Measurements from ENCODE around the gene TNFRSF1B.

DNA sequence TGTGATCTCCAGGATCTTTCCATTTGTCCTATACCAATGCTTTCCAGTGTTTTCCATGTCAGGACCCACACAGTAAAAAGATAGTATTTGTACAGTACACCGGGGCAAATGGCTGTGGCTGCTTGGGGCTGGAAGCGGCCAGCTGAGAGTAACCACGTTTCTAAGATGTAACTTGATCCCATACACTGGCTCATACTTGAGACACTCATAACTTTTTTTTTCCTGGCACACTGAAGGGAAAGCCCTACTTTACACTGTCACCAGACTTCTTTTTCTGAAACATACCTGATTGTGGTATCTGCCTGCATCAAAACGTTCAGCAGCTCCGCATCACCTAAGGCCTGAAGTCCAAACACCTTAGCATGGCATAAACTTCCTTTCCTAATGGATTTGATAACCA is 84.7 kb downstream of the TNFRSF1B start:
- no peak for TF ChIP-seq POLR2A (IDR thresholded peaks at IDR 0.05)
- TF ChIP-seq, protein P1, sequence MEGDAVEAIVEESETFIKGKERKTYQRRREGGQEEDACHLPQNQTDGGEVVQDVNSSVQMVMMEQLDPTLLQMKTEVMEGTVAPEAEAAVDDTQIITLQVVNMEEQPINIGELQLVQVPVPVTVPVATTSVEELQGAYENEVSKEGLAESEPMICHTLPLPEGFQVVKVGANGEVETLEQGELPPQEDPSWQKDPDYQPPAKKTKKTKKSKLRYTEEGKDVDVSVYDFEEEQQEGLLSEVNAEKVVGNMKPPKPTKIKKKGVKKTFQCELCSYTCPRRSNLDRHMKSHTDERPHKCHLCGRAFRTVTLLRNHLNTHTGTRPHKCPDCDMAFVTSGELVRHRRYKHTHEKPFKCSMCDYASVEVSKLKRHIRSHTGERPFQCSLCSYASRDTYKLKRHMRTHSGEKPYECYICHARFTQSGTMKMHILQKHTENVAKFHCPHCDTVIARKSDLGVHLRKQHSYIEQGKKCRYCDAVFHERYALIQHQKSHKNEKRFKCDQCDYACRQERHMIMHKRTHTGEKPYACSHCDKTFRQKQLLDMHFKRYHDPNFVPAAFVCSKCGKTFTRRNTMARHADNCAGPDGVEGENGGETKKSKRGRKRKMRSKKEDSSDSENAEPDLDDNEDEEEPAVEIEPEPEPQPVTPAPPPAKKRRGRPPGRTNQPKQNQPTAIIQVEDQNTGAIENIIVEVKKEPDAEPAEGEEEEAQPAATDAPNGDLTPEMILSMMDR (IDR thresholded peaks at IDR 0.05) = no peak
- no peak for TF ChIP-seq EP300 (IDR thresholded peaks at IDR 0.05)

Measured in gastroesophageal sphincter (tissue), 3 donors.